Measurements from ENCODE around the gene LRCH1. TPM values are rescaled to one million over a fixed set of nuclear protein-coding genes. Genes with fewer than 3 reads are reported as not detected.

LRCH1 gene
- total and polyA plus RNA-seq, 2 donors from 2014 or later: 10.2 to 39.0 TPM

- FAIRE-seq: no peak
- H3K27ac ChIP-seq (ENCODE audit: low read depth in 2 of 2, low read length in 2 of 2): no peak overlapping the region
- H3K4me3 ChIP-seq (ENCODE audit: low read length in 3 of 3): no peak overlapping the region
- H3K36me3 ChIP-seq (ENCODE audit: control insufficient read depth in 2 of 3, insufficient read depth in 3 of 3, low read length in 3 of 3): no peaks in the 10 kb centered on the region
- no peak for TF ChIP-seq CTCF (IDR thresholded peaks at IDR 0.05; ENCODE audit: borderline replicate concordance, extremely low read depth, insufficient read depth)
- H3K9me3 ChIP-seq (ENCODE audit: control insufficient read depth in 2 of 3, insufficient read depth in 1 of 3, low read length in 3 of 3): no peaks in the 10 kb centered on the region
- intact Hi-C loops (cut with DNase I): loop anchor here (10.0 kb wide), 1 partner anchor 125 kb away; no protein-coding TSS in a partner anchor
- no peaks in the 10 kb centered on the region for H3K27me3 ChIP-seq (ENCODE audit: control insufficient read depth, insufficient read depth, low read length)
- H3K9ac ChIP-seq (ENCODE audit: low read length in 3 of 3): no peak overlapping the region
- H3K4me1 ChIP-seq (ENCODE audit: control insufficient read depth in 2 of 3, insufficient read depth in 2 of 3, low read depth in 1 of 3, low read length in 3 of 3): peaks cover 0 to 12% (median 8%) of the 10 kb centered on the region in 3 donors
- DNase-seq: no peak
Measured at GRCh38 chr13:46559272-46559805, 6.4 kb downstream of the LRCH1 start.

GRCh38 chr13:46560778-46561177 lies 7.8 kb downstream of the LRCH1 start:
- no peaks in the 10 kb centered on the region for H3K27me3 ChIP-seq (ENCODE audit: control insufficient read depth, insufficient read depth, low read length)
- no peak for FAIRE-seq
- no peak for DNase-seq
- no peak for TF ChIP-seq CTCF (IDR thresholded peaks at IDR 0.05; ENCODE audit: borderline replicate concordance, extremely low read depth, insufficient read depth)
- no peaks in the 10 kb centered on the region for H3K9me3 ChIP-seq (ENCODE audit: control insufficient read depth in 2 of 3, insufficient read depth in 1 of 3, low read length in 3 of 3)
- H3K9ac ChIP-seq (ENCODE audit: low read length in 3 of 3): no peak overlapping the region
- intact Hi-C loops (cut with DNase I): no loop called here
- no peaks in the 10 kb centered on the region for H3K36me3 ChIP-seq (ENCODE audit: control insufficient read depth in 2 of 3, insufficient read depth in 3 of 3, low read length in 3 of 3)
- H3K27ac ChIP-seq (ENCODE audit: low read depth in 2 of 2, low read length in 2 of 2): no peak overlapping the region
- no peak overlapping the region for H3K4me3 ChIP-seq (ENCODE audit: low read length in 3 of 3)
- H3K4me1 ChIP-seq (ENCODE audit: control insufficient read depth in 2 of 3, insufficient read depth in 2 of 3, low read depth in 1 of 3, low read length in 3 of 3): peaks cover 0 to 12% (median 12%) of the 10 kb centered on the region in 3 donors

GRCh38 chr13:46561286-46561685 lies 8.3 kb downstream of the LRCH1 start:
- no peak overlapping the region for H3K4me3 ChIP-seq (ENCODE audit: low read length in 3 of 3)
- H3K36me3 ChIP-seq (ENCODE audit: control insufficient read depth in 2 of 3, insufficient read depth in 3 of 3, low read length in 3 of 3): no peaks in the 10 kb centered on the region
- H3K27me3 ChIP-seq (ENCODE audit: control insufficient read depth, insufficient read depth, low read length): no peaks in the 10 kb centered on the region
- H3K27ac ChIP-seq (ENCODE audit: low read depth in 2 of 2, low read length in 2 of 2): no peak overlapping the region
- intact Hi-C loops (cut with DNase I): no loop called here
- H3K4me1 ChIP-seq (ENCODE audit: control insufficient read depth in 2 of 3, insufficient read depth in 2 of 3, low read depth in 1 of 3, low read length in 3 of 3): peaks cover 0 to 14% (median 12%) of the 10 kb centered on the region in 3 donors
- no peaks in the 10 kb centered on the region for H3K9me3 ChIP-seq (ENCODE audit: control insufficient read depth in 2 of 3, insufficient read depth in 1 of 3, low read length in 3 of 3)
- FAIRE-seq: no peak
- no peak overlapping the region for H3K9ac ChIP-seq (ENCODE audit: low read length in 3 of 3)
- no peak for TF ChIP-seq CTCF (IDR thresholded peaks at IDR 0.05; ENCODE audit: borderline replicate concordance, extremely low read depth, insufficient read depth)
- DNase-seq: no peak

GRCh38 chr13:46561691-46562090 lies 8.7 kb downstream of the LRCH1 start:
- intact Hi-C loops (cut with DNase I): no loop called here
- DNase-seq (no peak), FAIRE-seq (no peak)
- peaks cover 0 to 12% (median 10%) of the 10 kb centered on the region in 3 donors for H3K4me1 ChIP-seq (ENCODE audit: control insufficient read depth in 2 of 3, insufficient read depth in 2 of 3, low read depth in 1 of 3, low read length in 3 of 3)
- H3K9ac ChIP-seq (ENCODE audit: low read length in 3 of 3): no peak overlapping the region
- H3K9me3 ChIP-seq (ENCODE audit: control insufficient read depth in 2 of 3, insufficient read depth in 1 of 3, low read length in 3 of 3): no peaks in the 10 kb centered on the region
- no peak for TF ChIP-seq CTCF (IDR thresholded peaks at IDR 0.05; ENCODE audit: borderline replicate concordance, extremely low read depth, insufficient read depth)
- no peaks in the 10 kb centered on the region for H3K27me3 ChIP-seq (ENCODE audit: control insufficient read depth, insufficient read depth, low read length)
- no peaks in the 10 kb centered on the region for H3K36me3 ChIP-seq (ENCODE audit: control insufficient read depth in 2 of 3, insufficient read depth in 3 of 3, low read length in 3 of 3)
- H3K4me3 ChIP-seq (ENCODE audit: low read length in 3 of 3): no peak overlapping the region
- no peak overlapping the region for H3K27ac ChIP-seq (ENCODE audit: low read depth in 2 of 2, low read length in 2 of 2)

All from kidney (tissue), 14 donors.